GM06990 (cell line): ENCODE results near the gene NUDC.

Source experiments
- DNase-seq: peaks from one replicate; pipeline ENCODE4 v3.0.0-alpha.2; 2011; ENCODE audit not compliant: insufficient read length; ENCODE audit errors: extremely low read depth
- H3K27me3 ChIP-seq: replicated peaks from 2 replicates; pipeline ENCODE4 v1.6.0; 2011; ENCODE audit warnings: low read length; ENCODE audit not compliant: control insufficient read depth, insufficient read depth
- H3K36me3 ChIP-seq: 2 replicates; pipeline ENCODE4 v1.5.1; 2011; ENCODE audit warnings: low read length; ENCODE audit not compliant: control insufficient read depth, insufficient read depth
- H3K4me3 ChIP-seq: replicated peaks from 2 replicates; pipeline ENCODE4 v1.5.1; 2011; ENCODE audit warnings: low read depth, mild to moderate bottlenecking, control low read depth, low read length
- CTCF ChIP-seq: IDR thresholded peaks from 2 replicates; pipeline ENCODE4 v1.5.1; 2011; ENCODE audit warnings: low read length, control low read depth, mild to moderate bottlenecking, inconsistent platforms; ENCODE audit not compliant: insufficient read depth, poor library complexity, severe bottlenecking

Gene NUDC

GRCh38 chr1:26961826-26962225 lies 40.3 kb downstream of the NUDC start:
- Histone ChIP-seq H3K27me3 (peaks cover 2% of the 10 kb centered on the region), H3K4me3 (no peak overlapping the region), H3K36me3 (no peaks in the 10 kb centered on the region)
- TF ChIP-seq CTCF: no peak
- no peak for DNase-seq

DNA sequence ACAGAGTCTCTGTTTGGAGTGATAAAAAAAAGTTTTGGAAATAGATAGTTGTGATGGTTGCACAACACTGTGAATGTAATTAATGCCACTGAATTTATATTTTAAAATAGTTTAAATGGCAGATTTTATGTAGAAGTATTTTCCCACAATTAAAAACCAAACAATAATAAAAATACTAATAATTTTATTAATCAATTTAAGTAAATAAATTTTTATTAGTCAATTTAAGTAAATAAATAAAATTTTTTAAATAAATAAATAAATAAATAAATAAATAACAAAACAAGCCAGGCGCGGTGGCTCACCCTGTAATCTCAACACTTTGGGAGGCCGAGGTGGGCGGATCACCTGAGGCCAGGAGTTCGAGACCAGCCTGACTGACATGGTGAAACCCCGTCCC lies 43.7 kb downstream of the NUDC start:
- Histone ChIP-seq H3K4me3 (no peak overlapping the region), H3K36me3 (no peaks in the 10 kb centered on the region), H3K27me3 (peaks cover 2% of the 10 kb centered on the region; the same call in 1 of the 2 replicates)
- TF ChIP-seq CTCF: no peak
- no peak for DNase-seq

DNA sequence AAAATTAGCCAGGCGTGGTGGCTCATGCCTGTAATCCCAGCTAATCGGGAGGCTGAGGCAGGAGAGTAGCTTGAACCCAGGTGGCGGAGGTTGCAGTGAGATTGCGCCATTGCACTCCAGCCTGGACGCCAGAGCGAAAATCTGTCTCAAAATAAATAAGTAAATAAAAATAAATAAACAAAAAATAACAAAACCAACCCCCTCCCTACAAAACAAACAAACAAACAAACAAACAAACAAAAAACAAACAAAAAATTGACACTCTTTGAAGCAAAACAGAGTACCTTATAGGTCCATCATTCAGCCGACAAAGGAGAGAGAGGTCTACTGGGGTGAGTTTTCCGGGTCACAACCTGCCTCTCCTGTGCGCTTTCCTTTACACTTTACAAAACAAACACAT lies 44.1 kb downstream of the NUDC start:
- Histone ChIP-seq H3K36me3 (no peaks in the 10 kb centered on the region), H3K27me3 (peaks cover 1% of the 10 kb centered on the region), H3K4me3 (no peak overlapping the region)
- no peak for DNase-seq
- no peak for TF ChIP-seq CTCF

- Histone ChIP-seq H3K27me3 (peaks cover 3% of the 10 kb centered on the region), H3K4me3 (no peak overlapping the region), H3K36me3 (no peaks in the 10 kb centered on the region)
- TF ChIP-seq CTCF: no peak
- DNase-seq: no peak
Observed at GRCh38 chr1:26970810-26971209, 49.3 kb downstream of the NUDC start.

- Histone ChIP-seq H3K36me3 (no peaks in the 10 kb centered on the region), H3K27me3 (peaks cover 3% of the 10 kb centered on the region), H3K4me3 (no peak overlapping the region)
- no peak for DNase-seq
- TF ChIP-seq CTCF: no peak
Observed at GRCh38 chr1:26971590-26971989, 50.0 kb downstream of the NUDC start.

- no peak for DNase-seq
- peaks cover 3% of the 10 kb centered on the region for H3K27me3 ChIP-seq
- H3K36me3 ChIP-seq: no peaks in the 10 kb centered on the region
- H3K4me3 ChIP-seq: no peak overlapping the region
- no peak for TF ChIP-seq CTCF
Observed at GRCh38 chr1:26972390-26972789, 50.8 kb downstream of the NUDC start.
